ENCODE measurements around the gene IL31RA.

Gene IL31RA

GRCh38 chr5:55860709-55861108, 9.6 kb downstream of the IL31RA start:
- no peak for DNase-seq

DNA sequence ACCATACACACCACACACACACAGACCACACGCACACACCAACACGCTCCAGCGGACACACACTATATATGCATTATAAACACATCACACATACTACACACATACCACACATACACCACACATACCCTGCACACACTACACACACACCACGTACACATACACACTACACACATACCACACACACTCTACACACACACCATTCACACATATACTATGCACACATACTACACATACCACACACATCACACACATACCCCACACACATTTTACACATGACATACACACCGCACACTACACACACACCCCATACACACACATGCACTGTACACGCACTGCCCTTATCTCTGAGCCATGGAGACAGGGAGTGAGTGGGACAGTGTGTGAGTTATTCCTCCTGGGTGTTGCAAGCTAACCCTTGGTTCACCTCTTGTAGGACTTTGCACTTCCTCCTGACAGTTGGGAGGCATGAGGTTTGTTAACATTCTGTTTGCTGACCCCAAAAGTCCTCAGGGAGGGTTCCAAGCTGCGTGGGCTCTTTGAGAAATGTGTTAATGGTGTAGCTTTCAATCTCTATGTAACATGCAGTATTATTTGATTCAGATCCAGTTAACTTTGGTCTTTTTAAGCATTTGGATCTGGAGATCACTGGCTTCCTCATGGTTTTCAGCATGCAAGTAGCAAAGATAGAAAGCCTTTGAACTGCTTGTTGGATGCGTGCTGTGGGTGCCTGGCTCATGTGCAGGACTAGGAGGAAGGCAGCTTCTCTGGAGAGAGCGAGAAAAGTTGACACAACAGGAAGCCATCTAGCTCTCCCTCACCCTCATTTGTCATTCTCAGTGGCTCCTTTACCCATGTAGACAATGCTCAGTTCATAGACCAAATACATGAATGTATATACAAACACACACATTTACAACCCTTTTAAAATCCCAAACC, 13.7 kb downstream of the IL31RA start:
- DNase-seq, result peak; percentile 97

DNA sequence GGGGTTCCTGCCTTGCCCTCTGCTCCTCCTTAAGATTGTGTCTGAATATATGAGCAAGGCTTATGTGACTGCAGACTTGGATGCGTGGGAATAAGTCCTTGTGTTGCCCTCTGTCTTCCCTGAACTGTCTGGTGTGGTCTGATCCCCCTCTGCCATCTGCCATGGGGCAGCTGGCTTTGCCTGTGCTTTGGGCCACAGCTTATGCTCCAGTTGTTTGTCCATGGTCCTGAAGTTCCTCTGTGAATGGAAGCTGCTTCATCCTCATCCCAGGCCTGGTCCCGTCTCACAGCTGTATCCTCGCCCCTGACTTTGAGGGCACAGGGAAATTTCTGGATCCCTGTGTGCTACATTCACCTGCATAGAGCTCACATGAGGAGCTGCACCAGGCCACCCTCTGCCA, 14.7 kb downstream of the IL31RA start:
- peak; percentile 36 for DNase-seq

GRCh38 chr5:55866485-55866884, 15.3 kb downstream of the IL31RA start:
- no peak for DNase-seq

- no peak for DNase-seq
Measured at GRCh38 chr5:55866934-55867333, 15.8 kb downstream of the IL31RA start.

DNA sequence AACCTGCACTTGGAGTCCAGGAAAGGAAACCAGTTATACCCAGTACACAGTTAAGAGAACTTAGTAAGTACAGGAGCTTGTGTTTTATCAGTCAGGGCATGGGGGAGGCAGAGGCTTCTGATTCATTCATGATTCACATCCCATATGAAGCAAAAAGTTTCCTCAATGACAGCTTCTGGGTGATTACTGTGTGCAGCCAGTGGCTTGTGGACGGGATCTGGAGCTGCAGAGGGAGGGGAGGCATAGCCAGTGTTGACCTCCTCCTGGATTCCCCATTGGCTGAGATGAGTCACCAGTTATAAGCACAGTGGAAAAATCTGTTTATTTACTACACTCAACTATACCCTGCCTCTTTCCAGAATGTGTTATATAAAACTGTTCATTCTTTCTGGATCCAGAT, 17.7 kb downstream of the IL31RA start:
- DNase-seq, result peak; percentile 90

GRCh38 chr5:55869847-55870246, 18.7 kb downstream of the IL31RA start:
- DNase-seq, result no peak

DNA sequence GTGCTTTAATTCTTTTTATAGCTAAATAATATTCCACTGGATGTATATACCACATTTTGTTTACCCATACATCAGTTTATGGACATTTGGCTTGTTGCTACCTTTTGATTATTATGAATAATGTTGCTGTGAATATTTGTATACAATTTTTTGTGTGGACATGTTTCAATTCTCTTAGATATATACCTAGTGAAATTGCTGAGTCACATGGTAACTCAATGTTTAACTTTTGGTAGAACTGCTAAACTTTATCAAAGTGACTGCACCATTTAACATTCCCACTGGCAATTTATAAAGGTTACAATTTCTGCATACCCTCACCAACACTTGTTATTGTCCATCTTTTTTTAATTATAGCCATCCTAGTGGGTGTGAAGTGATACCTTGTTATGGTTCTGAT, 22.1 kb downstream of the IL31RA start:
- no peak for DNase-seq

DNA sequence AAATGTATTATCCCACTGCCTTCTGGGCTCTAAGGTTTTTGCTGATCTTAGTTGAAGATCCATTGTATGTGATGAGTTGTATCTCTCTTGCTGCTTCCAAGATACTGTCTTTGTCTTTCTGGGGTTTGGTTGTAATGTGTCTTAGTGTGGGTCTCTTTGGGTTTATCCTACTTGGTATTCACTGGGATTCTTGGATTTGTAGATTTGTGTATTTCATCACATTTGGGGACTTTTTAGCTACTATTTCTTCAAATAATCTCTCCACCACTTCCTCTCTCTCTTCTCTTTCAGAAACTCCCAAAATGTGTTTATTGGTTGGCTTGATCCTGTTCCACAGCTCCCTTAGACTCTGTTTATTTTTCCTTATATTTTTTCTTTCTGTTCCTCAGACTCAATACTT, 26.5 kb downstream of the IL31RA start:
- no peak for DNase-seq

DNA sequence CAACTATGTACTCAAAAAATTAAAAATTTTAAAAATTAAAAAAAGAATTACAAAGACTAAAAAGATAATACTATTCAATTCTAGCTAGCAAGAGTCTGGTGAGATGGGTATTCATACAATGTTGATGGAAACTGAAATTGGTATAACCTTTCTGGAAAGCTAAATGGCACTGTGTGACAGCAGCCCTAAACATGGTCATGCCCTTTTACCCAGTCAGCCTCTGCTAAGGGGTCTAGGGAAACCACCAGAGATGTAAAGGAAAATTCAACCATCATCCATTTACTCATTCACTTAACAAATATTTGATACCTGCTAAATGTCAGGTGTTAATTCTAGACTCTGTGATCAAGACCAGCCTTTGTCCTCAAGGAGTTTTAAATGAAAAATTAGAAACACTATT, 29.3 kb downstream of the IL31RA start:
- no peak for DNase-seq

DNA sequence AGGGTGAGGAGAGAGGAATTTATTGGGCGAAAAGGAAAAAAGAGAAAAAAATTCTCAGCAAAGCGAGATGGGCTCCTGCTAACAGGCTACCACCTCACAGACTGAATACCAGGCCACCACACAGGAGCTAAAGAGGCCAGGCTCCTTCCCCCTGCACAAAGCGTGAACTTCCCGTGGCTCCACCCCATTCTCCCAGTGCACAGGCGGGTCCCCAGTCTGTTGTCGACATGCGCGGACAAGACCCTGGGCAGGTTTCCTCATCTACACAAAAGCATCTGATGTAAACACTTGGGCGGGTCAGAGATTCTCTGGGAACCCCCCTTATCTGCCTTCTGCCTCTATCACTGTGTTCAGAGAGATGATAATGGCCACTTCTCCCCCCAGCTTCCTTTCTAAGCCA, 34.2 kb downstream of the IL31RA start:
- no peak for DNase-seq

DNA sequence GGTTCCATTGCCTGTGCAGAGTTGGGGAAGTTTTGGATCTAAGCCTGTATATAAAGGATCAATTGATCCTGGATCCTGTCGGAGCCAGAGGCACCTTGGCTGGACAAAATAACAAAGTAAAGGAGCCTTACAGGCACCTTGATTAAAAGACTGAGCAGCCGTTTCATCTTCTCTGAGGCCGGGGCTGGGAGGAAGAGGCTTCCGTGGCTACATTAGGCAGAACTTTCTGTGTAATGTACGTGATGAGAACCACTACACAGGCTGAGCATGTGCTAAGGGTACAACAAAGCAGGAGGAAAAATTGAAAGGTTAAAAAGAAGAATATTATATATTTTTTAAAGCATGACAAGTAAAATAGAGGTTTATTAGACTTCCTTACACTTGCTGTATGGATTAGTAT, 37.0 kb downstream of the IL31RA start:
- no peak for DNase-seq

DNA sequence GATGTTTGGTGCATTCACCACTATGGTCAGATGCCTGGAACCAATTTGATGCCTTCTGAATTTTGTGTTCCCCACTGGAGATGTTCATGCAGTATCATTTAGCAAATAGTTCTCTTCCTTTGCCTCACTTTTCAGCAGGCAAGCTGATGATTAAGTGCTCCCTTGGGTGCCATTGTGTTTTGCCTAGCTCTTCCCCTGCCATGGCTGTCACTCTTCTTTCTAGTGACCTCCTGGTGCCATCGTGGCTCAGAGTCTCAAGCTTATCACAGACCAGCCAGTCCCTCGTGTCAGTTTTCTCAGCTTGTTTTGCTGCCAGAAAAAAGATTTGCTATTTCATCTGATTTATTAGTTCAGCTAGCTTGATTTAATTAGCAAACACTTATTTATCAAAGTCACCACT, 41.3 kb downstream of the IL31RA start:
- DNase-seq, result no peak

DNA sequence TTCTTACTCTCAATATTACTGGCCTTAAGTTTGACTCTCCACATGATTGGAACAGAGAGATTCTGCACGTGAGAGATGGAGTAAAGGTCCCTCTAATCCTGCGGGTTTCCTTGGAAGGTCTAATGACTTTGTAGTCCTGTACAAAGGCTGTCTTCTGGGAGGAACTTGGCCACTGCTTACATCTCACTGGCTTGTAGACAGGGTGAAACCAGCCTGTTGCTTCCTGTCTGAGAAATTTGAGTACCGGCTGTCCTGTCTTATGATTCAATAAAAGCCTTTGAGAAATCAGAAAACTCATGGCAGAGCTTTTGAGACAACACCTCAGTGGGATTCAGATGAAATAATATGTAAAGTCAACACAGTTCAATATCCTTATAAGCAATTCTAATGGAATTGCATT, 43.0 kb downstream of the IL31RA start:
- peak; percentile 39 for DNase-seq

DNA sequence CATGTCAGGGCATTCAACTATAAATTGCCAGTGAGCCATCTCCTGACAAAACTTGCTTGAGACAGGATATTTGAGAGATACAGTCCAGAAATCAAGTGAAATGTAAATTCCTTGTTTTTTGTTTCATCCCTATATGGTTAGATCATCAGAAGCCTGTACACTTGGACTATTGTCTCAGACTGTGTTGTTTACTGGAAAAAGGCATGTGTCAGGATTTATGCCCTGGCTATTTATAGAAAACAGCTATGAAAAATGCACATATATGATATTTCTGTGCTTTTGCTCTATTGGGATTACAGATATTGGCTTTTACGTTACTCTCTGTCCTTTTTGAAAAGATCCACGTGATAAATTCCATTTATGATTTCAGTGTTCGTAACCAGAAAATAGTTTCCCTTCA, 44.2 kb downstream of the IL31RA start:
- DNase-seq, result no peak

DNA sequence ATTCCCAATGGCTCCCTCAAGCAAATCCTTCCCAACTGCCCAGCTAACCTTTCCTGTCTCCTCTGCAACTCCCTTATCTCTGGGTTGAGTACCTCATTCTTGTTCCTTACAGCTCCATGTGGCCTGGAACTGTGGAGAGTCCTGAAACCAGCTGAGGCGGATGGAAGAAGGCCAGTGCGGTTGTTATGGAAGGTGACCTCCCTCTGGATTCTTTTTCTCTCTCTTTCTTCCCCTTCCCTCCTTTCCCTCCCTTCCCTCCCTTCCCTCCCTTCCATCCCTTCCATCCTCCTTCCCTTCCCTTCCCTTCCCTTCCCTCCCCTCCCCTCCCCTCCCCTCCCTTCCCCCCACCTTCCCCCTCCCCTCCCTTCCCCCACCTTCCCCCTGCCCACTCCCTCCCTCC, 45.1 kb downstream of the IL31RA start:
- DNase-seq, result no peak

- peak; percentile 8 for DNase-seq
Measured at GRCh38 chr5:55896663-55897062, 45.5 kb downstream of the IL31RA start.

- DNase-seq, result no peak
Measured at GRCh38 chr5:55897206-55897894, 46.2 kb downstream of the IL31RA start.

DNA sequence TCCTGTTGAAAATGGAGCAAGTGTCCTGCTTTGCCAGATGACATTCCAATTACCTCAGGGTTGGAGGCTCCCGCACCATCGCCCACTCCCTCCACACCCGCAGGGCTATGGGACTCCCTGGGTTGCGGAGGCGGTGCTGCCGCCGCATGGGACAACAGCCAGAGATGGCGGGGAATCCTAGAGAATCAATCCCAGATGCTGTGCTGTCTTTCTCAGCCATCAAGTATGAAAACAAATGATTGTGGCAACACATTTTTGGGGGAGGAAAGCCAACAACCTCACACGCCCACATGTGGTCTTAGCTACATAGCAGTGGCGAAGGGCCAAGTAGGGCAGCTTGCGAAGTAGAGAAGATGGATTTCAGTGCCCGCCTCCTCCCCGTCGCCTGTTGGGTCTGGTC, 46.7 kb downstream of the IL31RA start:
- DNase-seq, result peak; percentile 43

DNA sequence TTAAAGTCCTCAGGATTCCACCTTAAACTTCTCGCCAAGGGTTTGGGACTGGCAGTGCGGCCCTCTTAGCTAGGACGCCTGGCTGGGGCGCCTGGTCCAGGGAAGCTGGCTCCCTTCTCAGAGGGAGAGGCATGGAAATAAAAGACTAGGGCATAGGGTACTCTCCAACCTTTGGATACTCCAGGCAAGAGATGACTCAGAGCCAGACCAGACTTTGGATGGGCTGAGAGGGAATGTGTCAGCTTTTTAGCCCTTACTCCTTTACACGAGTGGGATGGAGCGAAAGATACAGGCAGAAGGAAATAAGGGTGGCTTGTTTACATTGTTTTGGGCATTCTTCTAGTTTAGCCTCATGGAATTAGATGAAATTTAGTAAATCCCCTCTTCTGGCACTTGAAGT, 48.2 kb downstream of the IL31RA start:
- no peak for DNase-seq

DNA sequence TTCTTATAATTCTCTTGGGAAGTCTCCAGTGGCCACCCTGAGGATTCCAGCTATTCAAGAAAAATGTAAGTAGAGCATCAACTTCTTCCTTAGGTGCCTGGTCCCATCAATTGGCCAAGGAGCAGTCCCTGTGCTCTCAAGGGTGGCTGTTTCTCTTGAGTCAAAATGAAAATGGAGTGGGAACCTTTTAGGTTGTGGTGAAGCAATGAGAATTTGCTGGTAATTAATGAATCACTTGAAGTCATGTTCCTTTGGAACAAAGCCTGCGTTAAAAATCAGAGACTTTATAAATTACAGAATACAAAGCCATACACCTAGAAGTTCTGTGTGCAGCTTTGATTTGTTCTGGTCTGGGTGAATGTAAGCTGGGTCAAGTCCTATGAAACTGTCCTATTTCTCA, 48.9 kb downstream of the IL31RA start:
- no peak for DNase-seq

DNA sequence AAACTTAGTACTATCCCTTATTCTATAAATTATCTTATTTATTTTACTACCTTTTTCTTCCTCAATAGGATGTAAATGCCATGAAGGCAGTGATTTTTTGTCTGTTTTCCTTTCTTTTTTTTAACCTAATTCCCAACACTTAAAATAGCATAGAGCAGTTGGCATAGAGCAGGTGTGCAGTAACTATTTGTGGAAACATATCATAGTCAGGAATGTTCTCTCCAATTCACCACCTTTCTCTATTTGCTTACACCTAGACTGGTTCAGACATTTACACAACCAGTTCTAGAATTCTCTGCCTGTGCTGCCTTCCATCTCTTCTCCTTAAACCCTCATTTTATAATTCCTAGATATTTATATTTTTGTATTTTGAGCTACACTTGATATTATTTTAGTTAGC, 49.6 kb downstream of the IL31RA start:
- no peak for DNase-seq

DNA sequence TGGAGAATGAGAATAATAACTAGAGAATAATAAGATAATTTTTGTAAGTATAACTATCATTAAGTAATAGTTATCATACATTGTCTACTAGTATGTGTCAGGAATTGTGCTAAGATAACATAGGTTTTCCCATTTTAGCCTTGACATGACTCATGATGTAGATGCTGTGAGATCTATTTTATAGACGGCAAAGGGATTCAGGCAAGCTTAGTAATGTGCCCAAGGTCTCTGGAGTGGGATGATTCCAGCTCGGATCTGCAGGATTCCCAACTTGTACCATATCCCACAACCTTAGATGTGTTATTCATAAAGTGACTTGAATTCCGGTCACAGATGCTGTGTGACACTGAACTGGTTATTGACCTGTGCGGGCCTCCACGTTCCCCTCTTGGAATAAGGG, 51.5 kb downstream of the IL31RA start:
- no peak for DNase-seq

DNA sequence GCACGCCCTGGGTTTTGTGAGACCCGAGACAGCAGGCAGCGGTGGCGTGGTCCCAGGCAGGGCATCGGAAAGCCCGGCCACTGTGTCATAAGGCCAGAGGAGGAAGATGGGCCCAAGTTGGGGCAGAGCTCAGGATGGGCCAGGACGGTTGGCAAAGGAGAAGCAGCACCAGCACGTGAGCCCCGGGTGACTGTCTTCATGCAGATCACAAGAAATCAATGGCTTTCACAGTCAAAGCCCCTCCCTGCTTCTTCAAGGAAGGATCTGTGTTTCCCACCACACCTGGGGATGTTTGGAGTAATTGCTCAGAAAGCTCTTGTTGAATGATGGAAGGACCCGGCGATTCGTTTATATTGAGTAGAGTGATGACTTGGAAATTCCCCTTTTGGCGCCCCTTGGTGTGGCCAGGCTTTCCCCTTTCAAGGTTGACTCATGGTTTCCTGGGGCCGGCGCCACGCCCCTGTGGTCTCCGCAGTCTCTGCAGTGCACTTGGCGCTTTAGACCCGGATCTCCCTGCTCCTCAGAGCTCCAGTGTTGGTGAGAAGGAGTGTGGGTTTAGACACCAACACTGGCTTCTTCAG, 52.1 kb downstream of the IL31RA start:
- peak; percentile 81 for DNase-seq
